ENCODE results near the gene HS3ST4.

The HS3ST4 gene

GRCh38 chr16:25834101-25834500 lies 142.3 kb downstream of the HS3ST4 start:
- POLR2A ChIA-PET (ENCODE audit: low non-redundant PET), result no interaction called here
- H3K27ac ChIP-seq, result no peak overlapping the region
- DNase-seq (ENCODE audit: low spot score), result no peak
- CTCF ChIA-PET, result interaction anchor here (0.6 kb wide), 1 partner anchor 462 kb away, joined by 3 read pairs; no protein-coding TSS in a partner anchor
- TF ChIP-seq CTCF (conservative IDR thresholded peaks at IDR 0.05; ENCODE audit: low read depth), result no peak

GRCh38 chr16:25835126-25835525 lies 143.4 kb downstream of the HS3ST4 start:
- CTCF ChIA-PET, result no interaction called here
- no peak overlapping the region for H3K27ac ChIP-seq

GRCh38 chr16:25838724-25839186 lies 147.0 kb downstream of the HS3ST4 start:
- H3K27ac ChIP-seq, result no peak overlapping the region
- ChIA-PET POLR2A (ENCODE audit: low non-redundant PET) (no interaction called here), CTCF (interaction anchor here (0.7 kb wide), 1 partner anchor 337 kb away, joined by 3 read pairs; no protein-coding TSS in a partner anchor)
- DNase-seq (ENCODE audit: low spot score), result peak; percentile 27
- TF ChIP-seq CTCF (conservative IDR thresholded peaks at IDR 0.05; ENCODE audit: low read depth), result peak; percentile 69

More at GRCh38 chr16:25835126-25835525, 143.4 kb downstream of the HS3ST4 start:
- DNase-seq (ENCODE audit: low spot score), result no peak
- TF ChIP-seq CTCF (conservative IDR thresholded peaks at IDR 0.05; ENCODE audit: low read depth), result no peak
- POLR2A ChIA-PET (ENCODE audit: low non-redundant PET), result no interaction called here

- no peak overlapping the region for H3K27ac ChIP-seq
- POLR2A ChIA-PET (ENCODE audit: low non-redundant PET), result no interaction called here
- CTCF ChIA-PET, result no interaction called here
- DNase-seq (ENCODE audit: low spot score), result no peak
- TF ChIP-seq CTCF (conservative IDR thresholded peaks at IDR 0.05; ENCODE audit: low read depth), result no peak
These were observed 150.0 kb downstream of the HS3ST4 start for GRCh38 chr16:25841761-25842160.

GRCh38 chr16:25845901-25846300 lies 154.1 kb downstream of the HS3ST4 start:
- ChIA-PET POLR2A (ENCODE audit: low non-redundant PET) (no interaction called here), CTCF (interaction anchor here (0.7 kb wide), 2 partner anchors 174 to 1153 kb away, joined by 3 read pairs; no protein-coding TSS in a partner anchor)
- DNase-seq (ENCODE audit: low spot score), result no peak
- no peak overlapping the region for H3K27ac ChIP-seq
- no peak for TF ChIP-seq CTCF (conservative IDR thresholded peaks at IDR 0.05; ENCODE audit: low read depth)

GRCh38 chr16:25854141-25854540 lies 162.4 kb downstream of the HS3ST4 start:
- no peak overlapping the region for H3K27ac ChIP-seq
- no peak for DNase-seq (ENCODE audit: low spot score)
- CTCF ChIA-PET, result no interaction called here
- no peak for TF ChIP-seq CTCF (conservative IDR thresholded peaks at IDR 0.05; ENCODE audit: low read depth)
- POLR2A ChIA-PET (ENCODE audit: low non-redundant PET), result no interaction called here
